ENCODE data around the gene TIMM44.

The TIMM44 gene, protein sequence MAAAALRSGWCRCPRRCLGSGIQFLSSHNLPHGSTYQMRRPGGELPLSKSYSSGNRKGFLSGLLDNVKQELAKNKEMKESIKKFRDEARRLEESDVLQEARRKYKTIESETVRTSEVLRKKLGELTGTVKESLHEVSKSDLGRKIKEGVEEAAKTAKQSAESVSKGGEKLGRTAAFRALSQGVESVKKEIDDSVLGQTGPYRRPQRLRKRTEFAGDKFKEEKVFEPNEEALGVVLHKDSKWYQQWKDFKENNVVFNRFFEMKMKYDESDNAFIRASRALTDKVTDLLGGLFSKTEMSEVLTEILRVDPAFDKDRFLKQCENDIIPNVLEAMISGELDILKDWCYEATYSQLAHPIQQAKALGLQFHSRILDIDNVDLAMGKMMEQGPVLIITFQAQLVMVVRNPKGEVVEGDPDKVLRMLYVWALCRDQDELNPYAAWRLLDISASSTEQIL

DNA sequence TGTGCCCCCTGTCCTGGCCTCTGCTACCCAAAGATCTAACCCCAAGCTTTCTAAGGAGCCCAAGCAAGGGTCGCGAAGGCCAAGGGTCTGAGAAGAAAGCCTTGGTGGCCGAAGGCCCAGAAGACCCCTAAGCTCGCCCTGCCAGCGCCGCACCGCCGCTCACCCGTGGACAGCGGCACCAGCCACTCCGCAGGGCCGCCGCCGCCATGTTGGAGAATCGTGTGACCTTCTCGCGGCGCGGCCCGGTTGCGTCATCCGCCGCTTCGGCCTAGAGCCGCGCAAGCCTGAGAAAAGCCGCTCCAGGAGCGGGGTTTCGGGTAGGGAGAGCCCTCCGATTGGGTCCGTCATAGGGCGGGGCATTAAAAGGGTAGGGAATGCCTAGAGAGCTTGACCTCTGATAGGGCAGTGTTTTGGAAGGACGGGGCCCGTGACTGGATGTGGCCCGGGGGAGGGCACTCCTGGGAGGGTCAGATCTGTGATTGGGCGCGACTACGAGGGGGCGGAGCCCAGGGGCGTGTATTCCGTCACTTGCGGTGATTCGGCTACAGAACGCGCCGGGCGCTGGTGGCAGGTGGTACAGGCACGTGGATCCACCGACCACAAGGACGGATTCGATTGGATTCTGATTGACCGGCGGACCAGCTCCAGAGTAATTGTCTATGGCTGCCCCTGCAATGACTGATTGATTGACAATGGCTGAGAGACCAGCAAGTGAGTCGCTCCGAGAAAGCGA is at the start of gene TIMM44:
Gene TIMM44 (minus strand): TSS at position 223 of the 733 bp plus-strand sequence. CDS start 15 bp downstream, at position 208.
- DNase-seq, result peak; percentile 99

DNA sequence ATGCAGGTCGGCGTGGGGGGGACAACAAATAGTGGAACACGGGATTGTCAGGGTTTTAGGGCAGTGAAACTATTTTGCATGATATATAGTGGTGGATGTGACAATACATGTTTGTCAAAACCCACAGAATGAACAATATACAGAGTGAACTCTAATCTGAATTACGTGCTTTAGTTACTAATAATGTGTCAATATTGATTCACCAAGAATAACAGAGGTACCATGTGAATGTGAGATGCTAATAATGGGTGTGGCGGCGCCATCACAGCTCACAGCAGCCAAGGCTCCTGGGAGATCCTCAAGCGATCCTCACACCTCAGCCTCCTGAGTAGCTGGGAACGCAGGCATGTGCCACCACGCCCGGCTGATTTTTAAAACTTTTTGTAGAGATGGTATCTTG is 49.1 kb upstream of the TIMM44 start:
- DNase-seq, result no peak

DNA sequence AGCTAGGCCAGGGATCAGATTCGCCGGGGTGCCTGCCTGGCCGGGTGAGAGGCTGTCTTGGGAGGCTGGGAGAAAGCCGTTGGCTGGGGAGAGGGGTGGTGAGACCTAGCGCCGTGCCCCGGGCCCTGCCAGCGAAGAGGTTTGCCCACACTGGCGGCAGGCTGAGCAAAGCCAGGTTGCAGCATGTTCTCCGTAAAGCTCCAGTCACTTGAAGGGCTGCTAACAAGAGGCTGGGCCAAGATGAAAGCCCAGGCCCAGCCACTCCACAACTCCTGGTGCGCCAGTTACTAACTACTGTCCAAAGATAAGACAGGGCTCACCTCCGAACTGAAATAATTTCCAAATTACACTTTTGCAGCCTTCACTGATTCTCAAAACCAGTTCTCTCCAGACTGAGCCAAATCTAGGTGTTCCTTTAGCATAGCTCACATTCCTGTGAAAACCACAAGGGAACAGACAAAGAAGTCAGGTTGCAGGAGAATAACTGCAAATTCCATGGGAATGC is 45.7 kb upstream of the TIMM44 start:
- no peak for DNase-seq

DNA sequence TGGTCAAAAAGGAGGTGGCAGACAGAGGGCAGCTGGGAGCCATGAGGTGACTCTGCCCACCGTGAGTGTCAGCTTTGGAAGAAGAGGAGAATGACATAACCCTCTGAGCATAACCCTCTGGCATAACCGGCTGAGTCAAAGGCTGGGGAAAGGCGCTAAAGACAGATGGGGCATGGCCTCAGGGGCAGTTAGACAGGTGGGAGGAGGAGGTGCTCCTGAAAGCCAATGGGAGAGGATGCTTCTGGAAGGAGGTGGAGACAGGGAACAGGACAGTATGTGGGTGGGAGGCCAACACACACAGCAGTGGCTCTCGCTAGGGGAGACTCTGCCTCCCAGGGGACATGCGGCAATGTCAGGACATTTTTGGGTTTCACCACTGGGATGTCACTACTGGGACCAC is 44.8 kb upstream of the TIMM44 start:
- DNase-seq, result no peak

DNA sequence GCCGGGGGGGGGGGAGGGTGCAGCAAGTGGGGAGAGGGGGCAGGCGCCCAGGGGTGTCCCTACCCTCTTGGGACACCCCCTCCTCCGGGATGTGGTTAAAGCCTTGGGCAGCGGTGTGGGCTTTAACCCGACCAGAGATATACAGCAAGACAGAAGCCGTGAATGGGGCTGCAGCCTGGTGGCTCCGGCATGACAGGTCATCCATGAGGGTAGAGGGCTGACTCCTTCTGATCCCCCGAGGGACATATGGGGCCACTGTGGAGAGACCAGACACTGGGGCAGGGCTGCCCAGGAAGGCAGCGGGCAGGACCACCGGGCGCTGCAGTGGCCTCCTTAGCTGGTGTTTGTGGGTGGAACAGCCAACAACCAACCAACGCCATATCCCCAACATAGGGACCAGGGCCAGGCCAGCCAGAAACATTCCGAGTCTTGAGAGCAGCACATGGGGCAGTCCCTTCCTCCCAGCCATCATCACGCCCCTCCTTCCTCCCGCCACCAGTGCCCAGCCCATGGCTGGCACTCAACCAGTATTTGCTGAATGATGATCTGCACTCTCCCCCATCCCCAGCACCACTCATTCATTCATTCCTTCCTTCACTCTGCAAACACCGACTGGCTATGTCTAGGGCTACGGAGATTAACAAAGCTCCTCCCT is 43.8 kb upstream of the TIMM44 start:
- no peak for DNase-seq

DNA sequence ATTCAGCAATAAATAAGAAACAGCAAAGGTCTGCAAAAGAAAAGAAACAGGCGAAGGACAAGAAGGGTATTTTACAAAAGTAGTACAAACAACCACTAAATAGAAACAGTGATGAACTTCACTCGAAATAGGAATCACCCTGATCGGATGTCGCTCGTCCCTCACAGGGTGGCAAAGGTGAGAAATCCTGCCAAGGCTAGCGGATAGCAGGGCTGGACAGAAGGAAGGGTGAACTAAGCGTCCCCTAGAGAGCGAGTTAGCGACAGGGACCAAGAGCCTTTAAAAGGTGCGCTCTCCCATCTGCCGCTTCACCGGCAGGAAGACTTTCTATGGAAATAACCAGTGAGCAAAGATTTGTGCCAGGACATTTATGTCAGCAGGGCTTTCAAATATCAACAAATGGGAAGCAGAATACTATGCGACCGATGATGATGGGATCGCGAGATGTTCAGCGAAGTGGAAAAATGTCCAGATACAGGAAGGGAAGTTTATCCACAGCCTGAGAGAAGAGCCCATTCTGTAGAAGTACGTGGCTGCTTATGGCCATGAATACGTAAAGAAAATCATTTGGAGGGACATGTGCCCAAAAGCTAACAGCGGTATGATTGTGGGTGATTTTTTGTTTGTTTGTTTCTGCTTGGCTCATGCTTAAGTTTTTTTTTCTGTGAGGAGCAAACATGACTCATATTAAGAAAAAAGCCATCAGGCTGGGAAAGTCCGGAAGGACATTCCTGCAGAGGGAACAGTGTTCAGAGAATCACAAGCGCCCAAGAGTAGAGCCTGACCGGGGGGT is 43.1 kb upstream of the TIMM44 start:
- no peak for DNase-seq

DNA sequence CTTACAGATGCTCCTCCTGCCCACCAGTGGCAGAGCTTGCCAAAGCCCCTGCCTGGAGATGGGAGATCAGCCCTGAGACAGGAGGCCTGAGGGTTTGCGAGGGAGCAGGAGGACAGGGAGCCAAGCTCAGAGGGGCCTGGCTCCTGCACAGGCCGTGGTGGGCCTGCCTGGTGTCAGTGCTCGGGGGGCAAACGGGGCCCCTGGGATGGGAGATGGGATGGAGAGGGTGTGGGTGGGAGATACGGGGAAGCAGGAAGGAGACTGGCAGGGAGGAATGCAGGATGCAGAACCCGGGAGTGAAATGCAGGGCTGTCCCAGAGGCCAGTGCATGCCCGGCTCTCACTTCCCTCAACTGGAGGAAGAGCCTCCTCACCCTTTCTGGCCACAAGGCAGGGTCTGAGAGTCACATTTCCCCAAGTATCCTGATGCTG is 42.0 kb upstream of the TIMM44 start:
- no peak for DNase-seq

DNA sequence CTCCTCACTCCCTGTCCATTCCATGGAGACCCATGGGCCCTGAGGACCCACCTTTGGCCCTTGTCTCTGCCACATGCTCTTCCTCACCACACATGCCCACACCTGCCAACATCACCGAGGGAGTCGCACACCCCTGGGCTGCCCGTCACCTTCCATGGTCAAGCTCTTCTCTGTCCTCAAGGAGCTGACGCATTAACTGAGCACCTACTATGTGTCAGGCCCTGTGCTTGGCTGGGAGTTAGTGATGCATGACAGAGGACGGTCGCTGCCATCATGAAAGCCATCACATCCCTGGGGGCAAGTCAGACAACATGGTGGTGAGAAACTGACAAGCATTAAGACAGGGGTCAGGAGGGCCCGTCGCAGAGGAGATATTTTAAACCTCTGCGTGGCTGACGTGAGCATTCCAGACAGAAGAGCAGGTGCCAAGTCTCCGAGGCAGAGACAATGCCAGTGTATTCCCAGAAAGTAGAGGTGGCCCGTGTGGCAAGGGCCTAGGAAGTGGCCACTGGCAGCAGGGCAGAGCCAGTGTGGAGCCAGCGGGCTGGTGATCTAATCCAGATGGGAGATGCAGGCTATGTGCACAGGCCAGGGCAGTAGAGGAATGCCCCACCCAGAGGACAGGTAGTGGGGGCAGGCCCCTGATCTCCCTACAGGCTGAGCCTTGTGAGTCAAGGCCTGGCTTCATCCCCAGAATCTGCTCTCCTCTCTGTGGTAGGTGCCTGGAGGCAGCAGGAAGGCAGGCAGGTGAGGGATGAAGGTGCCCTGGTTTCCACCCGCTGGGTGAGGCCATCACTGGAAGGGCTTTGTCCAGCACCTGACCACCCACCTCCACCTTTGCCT is 40.8 kb upstream of the TIMM44 start:
- DNase-seq, result no peak

DNA sequence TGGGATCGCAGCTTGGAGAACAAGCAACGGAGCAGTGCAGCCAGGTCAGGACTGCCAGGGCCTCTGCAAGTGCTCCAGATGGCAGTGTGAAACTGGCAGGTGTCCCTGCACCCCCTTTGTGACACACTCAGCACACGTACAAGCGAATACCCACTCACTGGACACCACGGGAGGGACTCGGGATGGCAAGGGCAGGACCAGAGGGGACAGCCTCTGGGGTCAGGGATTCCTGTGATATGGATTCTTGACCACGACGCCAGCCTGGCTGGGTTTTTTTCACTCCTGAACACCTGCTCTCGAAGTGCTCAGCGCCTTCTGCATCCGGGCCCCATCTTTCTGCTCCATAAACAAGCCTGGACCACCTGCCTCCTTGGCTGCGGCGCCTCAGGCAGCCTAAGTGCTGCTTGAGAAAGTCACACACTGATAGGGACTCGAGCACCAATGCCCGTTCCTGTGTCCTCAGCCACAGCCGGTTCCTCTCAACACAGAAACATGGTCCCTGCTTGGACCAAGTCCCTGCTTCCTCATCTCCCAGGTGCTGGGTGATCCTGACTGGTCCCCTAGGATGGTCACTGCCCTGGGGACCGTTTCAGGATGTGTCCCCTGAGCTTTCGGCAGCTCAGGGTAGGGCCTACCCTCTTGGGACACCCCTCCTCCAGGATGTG is 40.0 kb upstream of the TIMM44 start:
- DNase-seq, result no peak

DNA sequence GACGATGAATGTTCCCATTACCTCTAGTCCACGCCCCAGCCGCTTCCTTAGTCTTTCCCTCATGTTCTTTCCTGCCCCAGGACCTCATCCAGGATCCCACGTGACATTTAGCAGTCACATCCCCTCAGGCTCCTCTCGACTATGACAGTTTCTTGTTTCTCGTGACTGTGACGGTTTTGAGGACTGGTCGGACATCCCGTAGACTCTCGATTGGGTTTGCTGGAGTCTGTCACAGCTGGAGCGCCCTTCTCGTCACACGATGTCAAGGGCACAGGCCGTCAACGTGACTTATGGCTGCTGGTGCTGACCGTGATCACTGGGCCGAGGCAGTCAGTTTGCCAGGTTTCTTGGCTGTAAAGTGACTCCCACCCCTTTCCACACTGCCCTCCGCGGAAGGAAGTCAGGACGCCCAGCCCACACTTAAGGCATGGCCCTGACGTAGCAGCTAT is 39.2 kb upstream of the TIMM44 start:
- no peak for DNase-seq

DNA sequence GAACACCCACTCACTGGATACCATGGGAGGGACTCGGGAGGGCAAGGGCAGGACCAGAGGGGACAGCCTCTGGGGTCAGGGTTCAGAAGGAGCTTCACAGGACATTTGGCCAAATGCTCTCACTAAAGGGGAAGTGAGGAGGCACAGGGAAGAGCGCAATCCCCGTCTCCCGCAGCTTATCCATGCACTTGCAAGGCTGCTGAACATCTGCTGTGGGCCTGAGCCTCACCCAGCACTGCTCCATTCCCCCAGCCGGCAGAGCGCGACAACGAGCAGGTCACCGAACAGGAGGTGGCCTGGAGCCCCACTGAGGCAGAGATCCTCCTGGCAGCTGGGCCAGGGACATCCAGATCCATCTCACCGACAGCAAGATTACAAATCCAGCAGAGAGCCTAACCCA is 38.6 kb upstream of the TIMM44 start:
- no peak for DNase-seq

DNA sequence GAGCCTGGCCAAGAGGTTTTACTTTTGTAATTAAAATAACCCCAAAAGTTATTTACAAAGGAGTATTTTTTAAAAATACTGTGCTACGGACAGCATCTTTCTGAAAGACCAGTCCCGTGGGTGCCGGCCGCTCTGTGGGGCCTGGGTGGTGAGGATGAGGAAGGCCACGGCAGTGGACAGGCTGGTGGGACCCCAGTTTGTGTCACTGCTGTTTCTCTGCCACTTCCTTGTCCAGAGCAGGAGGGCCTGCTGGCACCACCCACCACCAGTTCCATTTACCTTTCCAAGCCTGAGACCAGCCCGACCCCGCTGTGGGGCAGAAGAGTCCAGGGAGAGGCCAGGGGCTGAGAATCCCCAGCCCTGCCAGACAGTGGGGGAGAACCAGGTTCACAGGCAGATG is 38.2 kb upstream of the TIMM44 start:
- no peak for DNase-seq

DNA sequence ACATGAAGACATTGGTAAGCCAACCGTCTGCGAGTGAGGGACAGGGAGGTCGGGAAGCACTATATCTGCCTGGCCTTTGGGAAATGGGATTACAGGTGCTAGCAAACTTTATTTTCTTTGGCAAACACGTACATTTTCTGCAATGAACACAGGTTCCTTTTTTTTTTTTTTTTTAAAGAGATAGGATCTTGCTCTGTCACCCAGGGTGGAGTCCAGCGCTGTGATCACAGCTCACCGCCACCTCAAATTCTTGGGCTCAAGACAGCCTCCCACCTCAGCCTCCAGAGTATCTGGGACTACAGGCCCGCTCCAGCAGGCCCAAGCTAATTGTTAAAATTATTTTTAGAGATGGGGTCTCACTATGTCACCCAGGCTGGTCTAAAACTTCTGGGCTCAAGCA is 37.7 kb upstream of the TIMM44 start:
- DNase-seq, result no peak

DNA sequence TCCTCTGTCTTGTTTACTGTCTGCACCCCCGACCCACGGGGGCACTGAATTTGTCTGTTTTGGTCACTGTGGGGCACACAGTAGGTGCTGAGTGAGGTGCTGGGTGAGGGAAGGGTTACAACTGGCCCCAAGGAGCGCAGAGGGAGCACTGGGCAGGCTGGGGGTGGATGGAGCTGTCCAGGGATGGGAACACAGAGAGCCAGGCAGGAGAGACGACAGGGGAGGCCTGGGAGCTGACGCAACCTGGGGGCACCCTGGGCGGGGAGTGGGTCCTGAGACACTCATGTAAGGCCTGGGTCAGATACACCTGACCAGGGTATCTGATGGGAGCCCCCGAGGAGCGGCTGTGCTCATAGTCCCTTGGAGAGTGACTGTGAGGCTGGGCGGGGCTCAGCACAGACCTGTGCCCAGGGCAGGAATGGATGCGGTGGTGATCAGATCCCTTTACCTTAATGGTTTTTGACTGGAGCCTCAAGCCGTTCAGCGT is 37.2 kb upstream of the TIMM44 start:
- no peak for DNase-seq

DNA sequence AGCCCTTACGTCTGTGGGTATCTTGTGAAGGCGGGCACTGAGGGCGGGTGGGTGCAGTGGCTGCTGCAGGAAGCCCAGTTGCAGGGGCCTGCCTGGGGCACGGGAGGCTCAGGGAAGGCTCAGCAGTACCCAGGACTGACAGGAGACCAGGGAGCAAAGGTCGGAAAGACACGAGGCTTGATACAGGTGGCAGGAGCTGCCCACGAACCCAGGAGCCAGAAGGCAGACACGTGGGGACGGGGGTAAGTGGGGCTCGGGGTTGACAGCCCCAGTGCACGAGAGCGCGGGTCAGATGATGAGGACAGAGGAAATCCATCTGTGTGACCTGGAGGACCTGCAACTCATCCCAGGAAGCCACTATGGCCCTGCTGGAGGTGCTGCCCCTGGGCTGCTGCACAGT is 36.7 kb upstream of the TIMM44 start:
- DNase-seq, result no peak

DNA sequence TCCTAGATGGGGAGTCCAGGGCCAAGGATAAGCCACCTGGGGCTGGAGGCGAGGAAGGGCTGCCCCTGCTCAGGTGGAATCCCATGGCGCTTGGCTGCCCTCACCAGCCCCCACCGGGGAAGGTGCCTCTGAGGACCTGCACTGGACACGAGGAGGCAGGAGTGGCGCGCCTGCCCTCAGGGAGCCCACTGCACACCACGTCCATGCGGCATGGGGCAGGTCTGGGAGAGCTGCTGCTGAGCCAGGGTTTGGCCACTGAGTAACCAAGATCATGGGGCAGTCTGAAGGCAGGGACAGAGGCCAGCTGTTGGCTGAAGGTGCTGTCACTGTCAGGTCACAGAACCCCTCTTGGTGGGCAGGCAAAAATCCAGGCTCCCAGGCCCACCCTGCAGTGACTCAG is 36.1 kb upstream of the TIMM44 start:
- DNase-seq, result no peak

DNA sequence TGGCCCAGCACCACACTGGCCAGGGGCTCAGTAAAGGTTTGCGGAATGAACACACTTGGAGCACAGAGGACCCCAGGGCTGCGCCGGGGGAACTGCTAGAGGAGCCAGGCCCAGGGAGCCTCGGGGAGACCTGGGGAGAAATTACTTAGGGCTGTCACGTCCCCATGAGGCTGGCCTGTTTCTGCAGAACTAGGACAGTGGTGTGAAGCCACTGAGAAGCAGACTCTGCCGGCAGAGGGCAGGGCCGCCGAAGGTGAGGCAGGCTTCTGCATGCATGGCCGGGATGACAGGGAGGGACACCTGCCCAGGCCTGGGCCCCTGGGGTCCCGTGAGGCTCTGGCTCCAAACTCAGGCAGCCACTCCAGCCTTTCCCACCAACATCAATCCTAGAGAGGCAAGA is 35.5 kb upstream of the TIMM44 start:
- no peak for DNase-seq

DNA sequence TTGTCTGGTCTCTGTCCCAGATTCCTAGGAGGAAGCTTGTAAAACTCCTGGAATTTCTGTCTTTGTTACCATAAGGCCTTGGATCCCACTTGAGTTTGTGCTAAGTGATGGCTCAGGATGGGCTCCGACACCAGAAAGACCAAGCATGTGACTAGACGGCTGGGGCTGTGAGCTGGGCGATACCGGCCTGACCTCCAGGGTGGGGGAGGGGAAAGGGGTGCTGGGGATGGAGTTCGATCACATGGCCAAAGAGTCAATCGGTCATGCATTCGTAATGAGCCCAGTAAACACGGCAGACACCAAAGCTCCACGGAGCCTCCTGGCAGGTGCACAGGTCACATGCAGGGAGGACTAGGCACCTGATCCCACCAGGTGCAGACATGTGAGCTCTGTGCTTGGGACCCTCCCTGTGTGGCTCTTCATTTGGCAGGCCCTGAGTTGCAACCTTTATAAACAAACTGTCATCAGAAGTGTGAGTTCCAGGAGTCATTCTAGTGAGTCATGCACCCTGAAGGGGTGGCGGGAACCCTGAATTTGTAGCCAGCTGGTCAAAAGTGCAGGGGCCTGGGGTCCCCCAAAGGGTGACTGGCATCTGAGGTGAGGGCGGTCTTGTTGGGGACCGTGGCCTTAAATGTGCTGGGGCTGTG is 34.8 kb upstream of the TIMM44 start:
- no peak for DNase-seq

DNA sequence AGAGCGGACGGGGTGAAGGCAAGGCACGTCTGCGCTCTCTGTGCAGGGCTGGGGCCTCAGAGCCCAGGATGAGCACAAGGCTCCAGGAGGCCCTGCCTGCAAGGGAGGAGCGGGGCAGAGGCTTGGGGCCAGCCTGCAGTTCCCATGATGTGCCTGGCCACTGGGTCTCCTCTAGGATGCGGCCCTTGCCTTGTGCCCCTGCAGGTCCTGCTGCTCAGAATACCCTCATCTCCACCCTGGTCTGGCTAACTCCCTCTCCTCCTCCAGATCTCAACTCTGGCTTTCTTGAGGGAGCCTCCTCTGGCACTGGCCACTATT is 34.2 kb upstream of the TIMM44 start:
- DNase-seq, result no peak

DNA sequence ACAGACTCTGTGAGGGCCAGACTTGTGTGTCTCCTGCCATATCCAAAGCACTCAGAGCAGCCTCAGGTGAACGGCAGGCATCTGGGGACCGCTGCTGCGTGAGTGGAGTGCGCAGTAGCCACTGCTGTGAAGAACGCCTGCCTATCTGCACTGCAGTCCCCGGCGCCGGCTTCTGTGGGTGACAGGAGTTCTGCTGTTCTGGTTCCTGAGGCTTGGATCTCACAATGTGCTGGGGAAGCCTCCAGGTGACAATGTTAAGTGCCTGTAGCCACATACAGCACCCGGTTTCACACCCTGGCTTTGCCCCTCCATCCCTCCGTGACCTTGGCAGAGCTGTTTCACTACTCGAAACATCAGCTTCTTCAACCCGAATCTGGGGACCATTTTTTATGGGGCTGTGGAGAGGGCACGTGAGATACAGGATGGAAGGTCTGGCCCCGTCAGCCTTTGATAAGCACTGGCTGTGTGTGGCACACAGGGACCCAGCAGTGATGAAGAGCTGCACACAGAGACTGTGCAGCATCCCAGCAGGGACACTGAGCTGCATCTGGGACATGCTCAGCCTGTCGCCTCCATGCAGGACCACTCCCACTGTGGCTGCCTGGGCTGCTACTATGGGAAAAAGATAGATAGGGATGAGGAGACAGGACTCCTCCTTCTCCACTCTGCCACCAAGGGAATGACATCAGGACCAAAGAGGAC is 33.7 kb upstream of the TIMM44 start:
- DNase-seq, result no peak

All from CD4-positive, alpha-beta T cell treated with Interleukin-1 beta for 1 hour (primary cell).